GM21526 (cell line): ENCODE data around the gene POLR2H.

ENCODE experiments used
- ATAC-seq: cut with Tn5 transposase; IDR thresholded peaks from one replicate; pipeline ENCODE4 v1.9.1; 2021; ENCODE audit warnings: moderate library complexity; ENCODE audit not compliant: unreplicated experiment, low FRiP score

POLR2H gene

GRCh38 chr3:184384856-184385422, 23.4 kb downstream of the POLR2H start:
- no peak for ATAC-seq

GRCh38 chr3:184386047-184386806, 24.7 kb downstream of the POLR2H start:
- no peak for ATAC-seq

- ATAC-seq = no peak
Measured at GRCh38 chr3:184387174-184387714, 25.7 kb downstream of the POLR2H start.

- ATAC-seq = no peak
Measured at GRCh38 chr3:184388164-184388935, 26.8 kb downstream of the POLR2H start.

- ATAC-seq = no peak
Measured at GRCh38 chr3:184388936-184389230, 27.4 kb downstream of the POLR2H start.

GRCh38 chr3:184389384-184389783, 27.9 kb downstream of the POLR2H start:
- ATAC-seq = no peak

- ATAC-seq = no peak
Measured at GRCh38 chr3:184389935-184390528, 28.5 kb downstream of the POLR2H start.

GRCh38 chr3:184391266-184391665, 29.8 kb downstream of the POLR2H start:
- ATAC-seq = no peak

GRCh38 chr3:184395320-184395660, 33.8 kb downstream of the POLR2H start:
- ATAC-seq = no peak

GRCh38 chr3:184399410-184399809, 37.9 kb downstream of the POLR2H start:
- no peak for ATAC-seq

GRCh38 chr3:184405075-184406030, 43.8 kb downstream of the POLR2H start:
- ATAC-seq = no peak

GRCh38 chr3:184409331-184409926, 47.9 kb downstream of the POLR2H start:
- ATAC-seq = no peak

GRCh38 chr3:184409946-184410500, 48.5 kb downstream of the POLR2H start:
- ATAC-seq = no peak

GRCh38 chr3:184414418-184415202, 53.1 kb downstream of the POLR2H start:
- ATAC-seq = no peak

GRCh38 chr3:184415203-184415490, 53.6 kb downstream of the POLR2H start:
- ATAC-seq = no peak

- ATAC-seq = peak; percentile 77
Measured at GRCh38 chr3:184417619-184418327, 56.3 kb downstream of the POLR2H start.
